22Rv1 (cell line): ENCODE results near the gene PRDM11.

Experiments used
- CTCF ChIP-seq: fragments of 450-650 bp; IDR thresholded peaks from 2 replicates; pipeline ENCODE4 v1.5.1; 2017; ENCODE audit warnings: mild to moderate bottlenecking
- ZFX ChIP-seq: fragments of 450-650 bp; IDR thresholded peaks from 2 replicates; pipeline ENCODE4 v1.6.1; 2017; ENCODE audit warnings: antibody characterized with exemption, borderline replicate concordance

GRCh38 chr11:45282081-45282480, 135.6 kb downstream of the PRDM11 start:
- TF ChIP-seq ZFX (no peak), CTCF (no peak)
